GM18951 (cell line): Measurements from ENCODE around the gene DSE.

Source experiments
- POLR2A ChIP-seq: IDR thresholded peaks from 4 replicates; pipeline ENCODE4 v1.6.1; 2011; ENCODE audit warnings: mild to moderate bottlenecking; ENCODE audit not compliant: insufficient read length, insufficient read depth; ENCODE audit errors: extremely low read depth
- in situ Hi-C: fragments of 300-500 bp; cut with MboI; formaldehyde crosslinking; loops from one replicate; pipeline ENCODE4 v1.12.0; 2022; ENCODE audit warnings: low sequenced_read_pairs, mixed read lengths, inconsistent platforms; ENCODE audit not compliant: unreplicated experiment

DSE gene

GRCh38 chr6:116443105-116443504 lies 72.4 kb downstream of the DSE start:
- no peak for TF ChIP-seq POLR2A
- in situ Hi-C loops = no loop called here

GRCh38 chr6:116444092-116444491 lies 73.3 kb downstream of the DSE start:
- in situ Hi-C loops = no loop called here
- no peak for TF ChIP-seq POLR2A

- in situ Hi-C loops = no loop called here
- no peak for TF ChIP-seq POLR2A
Observed at GRCh38 chr6:116444575-116444974, 73.8 kb downstream of the DSE start.

GRCh38 chr6:116445102-116445501 lies 74.4 kb downstream of the DSE start:
- in situ Hi-C loops = no loop called here
- no peak for TF ChIP-seq POLR2A

GRCh38 chr6:116446399-116446798 lies 75.7 kb downstream of the DSE start:
- TF ChIP-seq POLR2A = no peak
- in situ Hi-C loops = no loop called here

- in situ Hi-C loops = no loop called here
- TF ChIP-seq POLR2A = no peak
Observed at GRCh38 chr6:116447052-116447451, 76.3 kb downstream of the DSE start.

- in situ Hi-C loops = no loop called here
- TF ChIP-seq POLR2A = no peak
Observed at GRCh38 chr6:116447496-116448011, 76.8 kb downstream of the DSE start.

DNA sequence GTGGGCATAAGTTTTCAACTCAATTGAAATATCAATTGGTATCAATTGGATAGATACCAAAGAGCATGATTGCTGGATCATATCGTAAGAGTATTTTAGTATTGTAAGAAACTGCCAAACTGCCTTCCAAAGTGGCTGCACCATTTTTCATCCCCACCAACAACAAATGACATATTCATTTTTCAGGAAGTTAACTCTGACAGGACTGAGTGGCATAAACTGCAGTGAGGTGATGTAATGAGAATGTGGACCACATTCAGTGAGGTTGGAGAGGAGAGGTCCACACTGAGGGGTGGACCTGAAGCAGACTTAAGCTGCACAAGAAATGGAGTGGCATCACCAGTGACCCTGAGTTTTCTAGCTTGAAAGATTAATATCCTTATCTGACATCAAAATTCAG lies 78.8 kb downstream of the DSE start:
- in situ Hi-C loops = no loop called here
- no peak for TF ChIP-seq POLR2A

- in situ Hi-C loops = no loop called here
- no peak for TF ChIP-seq POLR2A
Observed at GRCh38 chr6:116450185-116450710, 79.5 kb downstream of the DSE start.

GRCh38 chr6:116450769-116451740 lies 80.3 kb downstream of the DSE start:
- no peak for TF ChIP-seq POLR2A
- in situ Hi-C loops = no loop called here

GRCh38 chr6:116451916-116452315 lies 81.2 kb downstream of the DSE start:
- no peak for TF ChIP-seq POLR2A
- in situ Hi-C loops = no loop called here

DNA sequence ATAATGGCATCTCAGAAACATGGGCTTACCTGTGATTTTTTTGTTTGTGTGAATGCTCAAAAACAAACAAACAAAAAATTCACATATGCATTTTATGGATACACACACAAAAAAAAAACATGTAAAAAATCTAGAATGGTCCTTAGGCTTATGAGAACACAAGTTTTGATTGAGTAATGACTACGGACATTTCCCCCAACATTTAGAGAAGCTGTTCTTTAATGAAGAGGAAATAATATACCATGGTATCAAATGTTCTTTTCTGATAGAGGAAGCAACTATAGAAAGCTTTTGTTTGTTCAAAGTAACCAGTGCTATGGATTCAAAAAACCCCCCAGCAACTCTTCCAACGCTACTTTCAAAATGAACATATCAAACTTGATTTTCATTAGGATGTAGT lies 81.8 kb downstream of the DSE start:
- TF ChIP-seq POLR2A = no peak
- in situ Hi-C loops = no loop called here

DNA sequence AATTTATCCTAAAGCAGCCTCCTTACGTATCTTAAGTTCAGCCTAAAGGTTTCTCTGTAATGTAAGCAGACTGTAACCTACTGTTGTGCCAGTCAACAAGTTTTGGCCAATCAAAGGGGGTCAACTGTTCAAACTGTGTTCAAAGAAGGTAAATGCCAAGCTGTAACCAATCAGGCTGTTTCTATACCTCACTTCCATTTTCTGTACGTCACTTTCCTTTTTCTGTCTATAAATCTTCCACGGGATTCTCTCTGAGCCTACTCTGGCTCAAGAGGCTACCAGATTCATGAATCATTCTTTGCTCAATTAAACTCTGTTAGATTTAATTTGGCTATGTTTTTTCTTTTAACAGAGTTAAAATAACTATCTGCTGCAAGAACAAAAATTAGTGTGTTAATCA lies 85.4 kb downstream of the DSE start:
- no peak for TF ChIP-seq POLR2A
- in situ Hi-C loops = no loop called here

GRCh38 chr6:116456927-116457326 lies 86.2 kb downstream of the DSE start:
- in situ Hi-C loops = no loop called here
- no peak for TF ChIP-seq POLR2A
